AG10803 (cell line): Measurements from ENCODE around the gene MTUS2.

Experiments
- DNase-seq: peaks from one replicate; pipeline ENCODE4 v3.0.0; 2010; ENCODE audit warnings: low read depth
- H3K4me3 ChIP-seq: 2 replicates; pipeline ENCODE4 v1.5.1; 2011; ENCODE audit warnings: mild to moderate bottlenecking, low read length, control low read depth
- TF ChIP-seq, protein P1 (sequence below): conservative IDR thresholded peaks from 2 replicates; pipeline ENCODE4 v1.5.1; 2011; ENCODE audit warnings: mild to moderate bottlenecking, low read length, control low read depth, inconsistent platforms

Gene MTUS2

DNA sequence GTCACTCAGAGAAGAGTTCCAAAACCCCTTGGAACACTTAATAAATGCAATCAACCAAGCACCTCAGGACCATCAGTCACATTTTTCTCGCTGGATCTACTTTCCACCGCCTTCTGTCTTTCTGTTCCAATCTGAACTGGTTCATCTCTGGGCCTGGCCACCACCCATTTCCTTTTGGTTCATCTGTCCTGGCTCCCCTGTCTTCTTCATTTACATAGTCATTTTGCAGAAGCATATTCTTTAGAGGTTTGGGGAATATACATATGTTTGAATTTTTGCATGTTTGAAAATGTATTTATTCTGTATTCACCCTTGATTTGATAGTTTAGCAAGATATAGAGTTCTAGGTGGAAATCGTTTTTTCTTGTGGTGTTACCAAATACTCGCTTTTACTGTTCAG, 188.2 kb downstream of the MTUS2 start:
- H3K4me3 ChIP-seq, result no peak overlapping the region
- TF ChIP-seq, protein P1, sequence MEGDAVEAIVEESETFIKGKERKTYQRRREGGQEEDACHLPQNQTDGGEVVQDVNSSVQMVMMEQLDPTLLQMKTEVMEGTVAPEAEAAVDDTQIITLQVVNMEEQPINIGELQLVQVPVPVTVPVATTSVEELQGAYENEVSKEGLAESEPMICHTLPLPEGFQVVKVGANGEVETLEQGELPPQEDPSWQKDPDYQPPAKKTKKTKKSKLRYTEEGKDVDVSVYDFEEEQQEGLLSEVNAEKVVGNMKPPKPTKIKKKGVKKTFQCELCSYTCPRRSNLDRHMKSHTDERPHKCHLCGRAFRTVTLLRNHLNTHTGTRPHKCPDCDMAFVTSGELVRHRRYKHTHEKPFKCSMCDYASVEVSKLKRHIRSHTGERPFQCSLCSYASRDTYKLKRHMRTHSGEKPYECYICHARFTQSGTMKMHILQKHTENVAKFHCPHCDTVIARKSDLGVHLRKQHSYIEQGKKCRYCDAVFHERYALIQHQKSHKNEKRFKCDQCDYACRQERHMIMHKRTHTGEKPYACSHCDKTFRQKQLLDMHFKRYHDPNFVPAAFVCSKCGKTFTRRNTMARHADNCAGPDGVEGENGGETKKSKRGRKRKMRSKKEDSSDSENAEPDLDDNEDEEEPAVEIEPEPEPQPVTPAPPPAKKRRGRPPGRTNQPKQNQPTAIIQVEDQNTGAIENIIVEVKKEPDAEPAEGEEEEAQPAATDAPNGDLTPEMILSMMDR, result no peak

DNA sequence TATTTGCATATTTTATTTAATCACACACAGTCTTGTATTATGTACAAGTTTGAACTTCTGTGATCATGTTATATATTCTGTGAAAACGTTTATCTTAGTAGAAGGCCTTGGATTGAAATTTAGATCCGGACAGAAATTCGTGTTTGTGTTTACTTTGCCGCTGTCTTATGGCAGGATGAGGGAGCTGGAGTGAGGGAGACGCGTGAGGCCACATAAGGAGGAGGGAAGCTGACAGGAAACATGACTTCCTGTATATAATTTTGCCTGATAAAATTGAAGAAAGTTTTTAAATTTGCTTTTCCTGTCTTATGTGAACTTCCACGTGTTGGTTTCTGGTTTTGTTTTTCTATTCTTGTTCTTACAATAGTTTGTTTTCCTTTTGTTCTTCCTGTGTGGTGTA, 200.2 kb downstream of the MTUS2 start:
- TF ChIP-seq, protein P1, result no peak
- DNase-seq, result no peak
- H3K4me3 ChIP-seq, result no peak overlapping the region

More for the DNA sequence above, 188.2 kb downstream of the MTUS2 start:
- no peak for DNase-seq

DNA sequence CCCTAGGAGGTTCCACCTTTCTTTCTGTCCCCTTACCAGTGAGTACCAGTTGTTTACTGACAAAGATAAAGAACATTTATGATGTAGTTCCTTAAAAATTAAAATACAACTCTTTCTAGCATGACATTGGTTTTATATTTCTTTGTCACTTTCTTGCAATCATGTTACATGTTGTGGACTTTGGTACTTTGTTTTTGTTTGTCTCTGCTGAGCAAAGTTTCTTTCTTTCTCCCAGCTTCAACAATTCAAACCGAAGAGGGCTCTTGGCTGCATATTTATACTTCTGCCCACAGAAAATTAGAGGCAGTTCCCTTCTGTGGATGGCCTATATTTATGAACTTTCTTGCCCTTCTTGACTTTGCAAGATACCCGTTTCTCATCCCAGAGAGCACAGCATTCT, 201.2 kb downstream of the MTUS2 start:
- no peak for DNase-seq
- no peak overlapping the region for H3K4me3 ChIP-seq
- TF ChIP-seq, protein P1, result no peak

DNA sequence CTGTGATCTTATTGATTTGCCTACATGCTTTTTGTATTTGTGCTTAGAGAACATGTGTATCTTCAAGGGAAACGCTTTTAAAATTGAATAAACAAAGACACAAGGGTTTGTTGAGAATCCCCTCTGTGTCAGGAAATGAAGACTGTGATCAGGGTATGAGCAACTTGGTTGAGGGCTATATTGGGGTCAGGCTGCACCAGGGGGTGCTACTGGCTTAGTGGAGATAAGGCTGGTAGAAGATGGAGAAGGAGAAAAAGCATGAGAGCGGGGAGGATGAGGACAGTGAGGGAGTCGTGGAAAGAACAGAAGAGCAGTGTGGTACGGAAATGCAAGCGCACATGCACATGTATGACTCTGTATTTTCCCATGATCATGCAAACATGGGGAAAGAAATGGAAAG, 201.6 kb downstream of the MTUS2 start:
- DNase-seq, result no peak
- TF ChIP-seq, protein P1, result no peak
- H3K4me3 ChIP-seq, result no peak overlapping the region

DNA sequence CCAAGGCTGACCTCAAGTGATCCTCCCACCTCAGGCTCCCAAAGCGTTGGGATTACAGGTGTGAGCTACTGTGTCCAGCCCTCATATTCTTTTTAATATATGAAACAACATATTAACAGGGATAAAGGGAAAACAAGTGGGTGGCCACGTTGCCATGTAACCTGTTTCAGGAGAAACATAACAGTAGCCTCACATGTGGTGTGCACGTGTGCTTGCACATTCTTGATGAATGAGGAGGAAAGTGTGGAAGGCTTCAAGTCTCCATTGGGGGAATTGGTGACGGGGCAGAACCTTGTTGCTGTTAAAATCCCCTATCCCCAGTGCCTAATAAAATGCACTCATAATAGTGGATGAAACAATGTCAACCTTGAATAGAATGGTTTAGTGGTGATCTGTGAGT, 202.3 kb downstream of the MTUS2 start:
- H3K4me3 ChIP-seq, result no peak overlapping the region
- no peak for DNase-seq
- TF ChIP-seq, protein P1, result no peak

DNA sequence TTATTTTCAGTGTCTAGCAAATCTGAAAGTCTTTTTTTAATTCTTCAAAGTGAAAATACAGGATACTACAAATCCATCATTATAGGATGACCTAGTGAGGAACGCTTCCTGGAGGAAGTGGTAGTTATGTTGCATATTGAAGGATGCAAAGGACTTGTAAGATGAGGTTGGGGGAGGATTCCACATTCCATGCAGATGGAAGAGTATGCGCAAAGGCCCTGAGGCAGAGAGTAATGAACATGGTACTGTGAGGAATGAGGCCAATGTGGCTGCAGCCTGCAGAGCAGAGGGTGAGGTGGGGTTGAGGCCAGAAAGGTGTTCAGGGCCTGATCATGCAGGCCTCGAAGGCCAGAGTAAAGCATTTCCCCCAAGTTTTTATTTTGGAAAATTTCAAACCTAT, 202.8 kb downstream of the MTUS2 start:
- DNase-seq, result no peak
- TF ChIP-seq, protein P1, result no peak
- no peak overlapping the region for H3K4me3 ChIP-seq

DNA sequence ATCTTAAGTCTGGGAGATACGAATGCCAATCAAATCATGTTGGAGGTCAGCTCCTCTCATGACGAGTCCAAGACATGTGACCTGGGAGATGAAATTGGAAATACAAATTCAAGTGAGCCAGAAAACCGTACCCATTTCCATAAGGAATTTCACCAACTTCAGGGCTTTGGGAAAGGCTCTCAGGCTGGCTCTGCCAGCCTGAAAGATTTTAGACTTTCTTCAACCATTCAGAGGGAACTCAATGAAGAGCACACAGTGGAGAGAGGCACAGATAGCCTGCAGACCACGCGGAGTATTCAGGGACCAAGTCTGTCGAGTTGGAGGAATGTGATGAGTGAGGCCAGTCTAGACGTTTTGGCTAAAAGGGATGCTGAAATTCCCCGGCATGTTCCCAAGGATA, 204.6 kb downstream of the MTUS2 start:
- no peak for DNase-seq
- TF ChIP-seq, protein P1, result no peak
- no peak overlapping the region for H3K4me3 ChIP-seq
